ENCODE measurements around the gene MLXIP.
A peak's percentile ranks its signal among the peaks of the same experiment; 100 is the strongest.

Gene MLXIP

DNA sequence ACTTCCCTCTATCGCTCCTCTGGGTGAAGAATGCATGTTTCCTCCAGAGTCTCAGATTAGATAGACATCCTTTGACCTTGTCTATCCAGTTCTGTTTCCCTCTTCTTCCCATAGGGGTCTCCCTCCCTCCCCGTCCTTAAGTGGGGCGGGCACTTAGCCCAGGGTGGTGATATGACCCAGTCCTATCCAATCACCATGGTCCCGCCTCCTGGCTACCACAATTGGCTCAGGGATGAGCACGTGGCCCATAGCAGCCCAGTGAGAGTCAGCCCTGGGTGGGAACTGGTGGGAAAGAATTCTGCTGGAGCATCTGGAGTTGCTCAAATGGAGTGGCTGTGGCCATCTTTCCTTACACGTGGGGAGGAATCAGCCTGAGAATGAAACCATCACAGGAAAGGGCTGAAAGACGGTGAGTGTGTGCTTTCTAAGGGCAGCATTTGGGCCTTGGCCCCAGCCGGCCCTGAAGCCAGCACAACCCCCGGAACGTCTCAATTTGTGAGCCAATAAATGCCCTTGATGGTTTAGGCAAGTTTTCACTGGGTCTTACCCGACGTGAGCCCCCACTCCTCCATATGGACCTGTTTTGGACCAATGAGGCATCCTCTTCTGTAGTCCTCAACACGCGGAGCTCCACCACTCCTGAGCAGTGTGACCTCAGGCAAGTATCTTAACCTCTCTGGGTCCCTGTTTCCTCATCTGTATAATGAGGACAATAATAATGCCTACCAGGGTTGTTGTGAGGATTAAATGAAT is 14.4 kb upstream of the MLXIP start:
- H3K27ac ChIP-seq, result peak overlapping the region; percentile 82 to 85
- TF ChIP-seq CTCF (IDR thresholded peaks at IDR 0.05), result no peak
- H3K9me3 ChIP-seq, result no peaks in the 10 kb centered on the region
- H3K4me3 ChIP-seq, result no peak overlapping the region
- intact Hi-C loops (cut with DNase I; ENCODE audit: low total_unique reads), result no loop called here
- no peaks in the 10 kb centered on the region for H3K27me3 ChIP-seq
- H3K36me3 ChIP-seq, result peaks cover 0 to 19% (median 15%) of the 10 kb centered on the region in 3 donors
- H3K4me1 ChIP-seq, result peaks cover 6 to 57% (median 47%) of the 10 kb centered on the region in 4 donors
- peak; percentile 85 to 86 for DNase-seq

GRCh38 chr12:122064780-122065588 is 13.6 kb upstream of the MLXIP start:
- Histone ChIP-seq H3K4me3 (no peak overlapping the region), H3K27me3 (no peaks in the 10 kb centered on the region), H3K9me3 (no peaks in the 10 kb centered on the region), H3K4me1 (peaks cover 6 to 55% (median 45%) of the 10 kb centered on the region in 4 donors), H3K36me3 (peaks cover 0 to 11% (median 7%) of the 10 kb centered on the region in 3 donors), H3K27ac (peak overlapping the region; percentile 82 to 85)
- TF ChIP-seq CTCF (IDR thresholded peaks at IDR 0.05), result no peak
- DNase-seq, result no peak
- intact Hi-C loops (cut with DNase I; ENCODE audit: low total_unique reads), result no loop called here

GRCh38 chr12:122067548-122067947 is 11.0 kb upstream of the MLXIP start:
- no peaks in the 10 kb centered on the region for H3K27me3 ChIP-seq
- no peaks in the 10 kb centered on the region for H3K9me3 ChIP-seq
- H3K4me3 ChIP-seq, result no peak overlapping the region
- peak overlapping the region; percentile 31 to 33 for H3K27ac ChIP-seq
- intact Hi-C loops (cut with DNase I; ENCODE audit: low total_unique reads), result no loop called here
- no peak for TF ChIP-seq CTCF (IDR thresholded peaks at IDR 0.05)
- H3K4me1 ChIP-seq, result peaks cover 13 to 57% (median 50%) of the 10 kb centered on the region in 4 donors
- no peaks in the 10 kb centered on the region for H3K36me3 ChIP-seq
- DNase-seq, result no peak

GRCh38 chr12:122067966-122068365 is 10.6 kb upstream of the MLXIP start:
- Histone ChIP-seq H3K4me1 (peaks cover 13 to 57% (median 48%) of the 10 kb centered on the region in 4 donors), H3K36me3 (no peaks in the 10 kb centered on the region), H3K9me3 (no peaks in the 10 kb centered on the region), H3K4me3 (no peak overlapping the region), H3K27me3 (no peaks in the 10 kb centered on the region), H3K27ac (peak overlapping the region; percentile 31 to 33)
- intact Hi-C loops (cut with DNase I; ENCODE audit: low total_unique reads), result no loop called here
- peak in 1 of 2 donors; percentile 82 for DNase-seq
- no peak for TF ChIP-seq CTCF (IDR thresholded peaks at IDR 0.05)

- intact Hi-C loops (cut with DNase I; ENCODE audit: low total_unique reads), result no loop called here
- H3K27ac ChIP-seq, result peak overlapping the region; percentile 76 to 81
These were observed 6.3 kb upstream of the MLXIP start for GRCh38 chr12:122072031-122072970.

More at GRCh38 chr12:122072031-122072970, 6.3 kb upstream of the MLXIP start:
- H3K4me3 ChIP-seq, result peak overlapping the region in 1 of 2 donors; percentile 2
- peak in 1 of 2 experiments; percentile 11 for TF ChIP-seq CTCF (IDR thresholded peaks at IDR 0.05)
- no peaks in the 10 kb centered on the region for H3K36me3 ChIP-seq
- no peaks in the 10 kb centered on the region for H3K9me3 ChIP-seq
- peak; percentile 71 to 89 for DNase-seq
- no peaks in the 10 kb centered on the region for H3K27me3 ChIP-seq
- H3K4me1 ChIP-seq, result peaks cover 7 to 42% (median 28%) of the 10 kb centered on the region in 4 donors
